Left lobe of liver (tissue), 2 donors: Measurements from ENCODE around the gene ZER1. TPM values are rescaled to one million over a fixed set of nuclear protein-coding genes. Genes with fewer than 3 reads are reported as not detected.
"Not testable (repeated sequence)": the region's sequence is repeated elsewhere in the genome, so short reads cannot be mapped to it uniquely, and the experiment has no call there.

Experiments
- ATAC-seq: fragments of 200-7000 bp; cut with Tn5 transposase; one replicate; pipeline ENCODE4 v1.9.1; 2020; ENCODE audit warnings: mild to moderate bottlenecking, moderate library complexity
- DNase-seq: peaks from one replicate; pipeline ENCODE4 v3.0.0-alpha.2; 2020; ENCODE audit warnings: low spot score
- total RNA-seq: library from RNA; stranded (reverse); gene quantifications from one replicate; pipeline ENCODE4 v1.2.1, GENCODE V29; 2021
- donor health status: DM: no; HTN: no; CAD: no; lungs with moderate emphysema.
- donor health status: DM: no; HTN: yes; CAD: no.

The ZER1 gene
- total RNA-seq, 1 donor from 2014 or later: 15.6 TPM

GRCh38 chr9:128718047-128718446 is 53.7 kb downstream of the ZER1 start:
- DNase-seq (no peak), ATAC-seq (no peak)

DNA sequence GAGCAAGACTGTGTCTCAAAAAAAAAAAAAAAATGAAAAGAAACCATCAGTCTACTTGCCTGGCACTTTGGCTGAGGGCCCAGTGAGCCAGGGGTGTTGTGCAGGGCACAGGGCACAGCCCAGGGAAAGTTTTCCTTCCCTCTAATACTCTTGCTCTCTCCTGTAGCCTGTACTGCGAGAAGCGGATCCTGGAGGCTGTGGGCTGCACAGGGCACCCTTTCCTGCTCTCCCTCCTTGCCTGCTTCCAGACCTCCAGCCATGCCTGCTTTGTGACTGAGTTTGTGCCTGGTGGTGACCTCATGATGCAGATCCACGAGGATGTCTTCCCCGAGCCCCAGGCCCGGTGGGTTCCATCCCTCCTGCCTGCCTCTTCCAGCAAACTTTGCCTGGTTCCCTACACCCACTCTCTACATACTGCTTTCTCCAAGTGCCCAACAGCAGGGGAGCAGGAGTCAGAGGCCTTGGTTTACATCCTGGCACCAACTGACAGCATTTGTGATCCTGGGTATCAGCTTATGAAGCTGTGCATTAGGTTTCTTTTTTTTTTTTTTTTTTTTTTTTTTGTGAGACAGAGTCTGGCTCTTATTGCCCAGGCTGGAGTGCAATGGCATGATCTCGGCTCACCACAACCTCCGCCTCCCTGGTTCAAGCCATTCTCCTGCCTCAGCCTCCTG is 55.0 kb downstream of the ZER1 start:
- no peak for ATAC-seq
- no peak for DNase-seq

DNA sequence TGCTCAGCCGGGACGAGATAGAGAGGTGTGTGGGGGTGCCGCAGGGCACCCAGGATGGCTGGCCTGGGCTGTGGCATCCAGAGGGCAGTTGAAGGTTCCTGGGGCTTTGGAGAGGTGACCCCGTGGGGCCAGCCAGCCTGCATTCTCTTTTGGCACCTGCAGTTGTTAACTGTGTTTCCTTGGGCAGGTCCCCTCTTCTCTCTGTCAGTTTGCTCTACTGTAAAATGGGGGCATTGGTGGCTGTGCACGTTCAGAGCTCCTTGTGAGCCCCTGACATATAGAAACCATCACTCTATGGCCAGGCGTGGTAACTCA is 56.3 kb downstream of the ZER1 start:
- no peak for DNase-seq
- ATAC-seq: no peak

- ATAC-seq: no peak
- no peak for DNase-seq
These were observed 56.9 kb downstream of the ZER1 start for GRCh38 chr9:128714586-128715435.

DNA sequence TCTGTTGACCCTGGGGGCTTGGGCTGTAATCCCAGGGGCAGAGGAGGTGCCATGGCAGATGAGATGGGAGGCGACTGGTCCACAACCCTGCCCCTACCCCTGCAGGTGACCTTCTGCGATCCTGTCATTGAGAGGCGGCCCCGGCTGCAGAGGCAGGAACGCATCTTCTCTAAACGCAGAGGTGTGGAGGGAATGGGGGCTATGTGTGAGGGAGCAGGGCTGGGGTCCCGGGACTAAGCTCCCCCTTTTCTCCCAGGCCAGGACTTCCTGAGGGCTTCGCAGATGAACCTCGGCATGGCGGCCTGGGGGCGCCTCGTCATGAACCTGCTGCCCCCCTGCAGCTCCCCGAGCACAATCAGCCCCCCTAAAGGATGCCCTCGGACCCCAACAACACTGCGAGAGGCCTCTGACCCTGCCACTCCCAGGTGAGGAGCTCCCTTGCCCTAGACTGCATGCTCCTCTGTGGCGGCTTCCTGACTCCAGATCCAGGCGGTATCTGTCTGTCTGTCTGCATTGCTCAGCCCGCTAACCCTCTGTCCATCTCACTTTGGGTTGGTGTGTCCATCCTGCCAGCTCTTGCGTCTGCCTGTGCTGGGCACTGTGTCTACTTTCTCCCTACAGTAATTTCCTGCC is 57.7 kb downstream of the ZER1 start:
- ATAC-seq: no peak
- DNase-seq: no peak

DNA sequence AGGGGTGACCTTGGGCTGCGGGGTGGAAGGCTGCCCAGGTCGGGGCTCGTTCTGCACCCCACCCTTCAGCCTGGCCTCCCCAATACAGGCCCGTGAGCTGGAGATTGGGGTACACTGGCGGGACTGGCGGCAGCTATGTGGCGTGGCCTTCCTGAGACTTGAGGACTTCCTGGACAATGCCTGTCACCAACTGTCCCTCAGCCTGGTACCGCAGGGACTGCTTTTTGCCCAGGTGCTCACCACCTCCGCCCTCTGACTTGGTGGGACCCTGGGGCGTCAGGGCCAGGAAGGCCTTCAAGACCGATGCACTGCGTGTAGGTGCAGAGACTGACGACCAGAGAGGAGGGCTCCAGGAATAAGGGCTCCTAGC is 58.3 kb downstream of the ZER1 start:
- no peak for DNase-seq

DNA sequence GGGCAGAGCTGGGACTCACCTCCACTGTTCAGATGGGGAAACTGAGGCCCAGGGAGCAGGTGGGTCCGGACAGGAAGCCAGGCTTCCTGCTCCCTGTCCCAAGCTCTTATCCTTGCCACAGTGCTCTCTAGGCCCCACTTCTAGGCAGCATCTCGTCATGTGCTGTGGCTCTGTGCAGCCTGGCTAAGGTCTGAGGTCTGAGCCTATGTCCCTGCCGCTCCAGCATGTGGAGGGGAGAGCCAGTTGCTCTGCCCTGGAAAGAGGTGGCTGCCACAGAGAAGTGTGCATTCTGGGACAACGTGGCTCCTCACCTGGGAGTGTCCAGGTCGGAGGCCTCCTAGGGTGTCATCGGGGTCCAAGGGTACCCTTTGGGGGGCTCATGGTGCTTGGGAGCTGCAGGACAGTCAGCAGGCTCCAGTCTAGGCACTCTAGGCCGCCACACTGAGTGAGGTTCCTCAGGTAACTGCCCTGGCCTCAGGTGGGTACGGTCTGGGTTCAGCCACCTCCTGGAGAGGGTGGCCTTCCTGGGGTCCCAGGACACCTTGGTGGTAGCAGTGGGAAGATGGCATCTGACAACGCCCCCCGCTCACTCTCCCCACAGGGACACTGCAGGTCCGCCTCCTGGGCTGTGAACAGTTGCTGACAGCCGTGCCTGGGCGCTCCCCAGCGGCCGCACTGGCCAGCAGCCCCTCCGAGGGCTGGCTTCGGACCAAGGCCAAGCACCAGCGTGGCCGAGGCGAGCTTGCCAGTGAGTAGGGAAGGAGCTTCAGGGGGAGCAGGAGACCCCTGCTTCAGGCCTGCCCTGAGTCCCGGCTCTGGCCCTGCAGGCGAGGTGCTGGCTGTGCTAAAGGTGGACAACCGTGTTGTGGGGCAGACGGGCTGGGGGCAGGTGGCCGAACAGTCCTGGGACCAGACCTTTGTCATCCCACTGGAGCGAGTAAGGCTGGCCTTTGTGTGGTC is 59.0 kb downstream of the ZER1 start:
- no peak for DNase-seq
- ATAC-seq: no peak

More for the DNA sequence above, 58.3 kb downstream of the ZER1 start:
- no peak for ATAC-seq

GRCh38 chr9:128707446-128707845 is 64.3 kb downstream of the ZER1 start:
- no peak for ATAC-seq
- no peak for DNase-seq

- ATAC-seq: no peak
- DNase-seq: no peak
These were observed 64.9 kb downstream of the ZER1 start for GRCh38 chr9:128706671-128707381.

DNA sequence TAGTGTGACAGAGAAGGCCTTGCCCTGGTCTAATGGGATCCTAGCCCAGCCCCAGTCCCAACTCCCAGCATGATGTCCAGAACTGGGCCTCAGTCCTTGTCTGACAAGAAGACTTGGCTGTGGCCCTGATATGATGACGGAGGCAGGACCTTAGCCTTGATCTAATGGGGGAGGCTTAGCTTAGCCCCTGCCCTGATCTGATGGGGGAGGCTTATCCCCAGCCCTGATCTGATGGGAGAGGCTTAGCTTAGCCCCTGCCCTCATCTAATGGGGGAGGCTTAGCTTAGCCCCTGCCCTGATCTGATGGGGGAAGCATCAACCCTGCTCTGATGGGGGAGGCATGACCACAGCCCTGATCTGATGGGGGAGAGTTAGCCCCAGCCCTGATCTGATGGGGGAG is 65.7 kb downstream of the ZER1 start:
- DNase-seq (no peak), ATAC-seq (no peak)

DNA sequence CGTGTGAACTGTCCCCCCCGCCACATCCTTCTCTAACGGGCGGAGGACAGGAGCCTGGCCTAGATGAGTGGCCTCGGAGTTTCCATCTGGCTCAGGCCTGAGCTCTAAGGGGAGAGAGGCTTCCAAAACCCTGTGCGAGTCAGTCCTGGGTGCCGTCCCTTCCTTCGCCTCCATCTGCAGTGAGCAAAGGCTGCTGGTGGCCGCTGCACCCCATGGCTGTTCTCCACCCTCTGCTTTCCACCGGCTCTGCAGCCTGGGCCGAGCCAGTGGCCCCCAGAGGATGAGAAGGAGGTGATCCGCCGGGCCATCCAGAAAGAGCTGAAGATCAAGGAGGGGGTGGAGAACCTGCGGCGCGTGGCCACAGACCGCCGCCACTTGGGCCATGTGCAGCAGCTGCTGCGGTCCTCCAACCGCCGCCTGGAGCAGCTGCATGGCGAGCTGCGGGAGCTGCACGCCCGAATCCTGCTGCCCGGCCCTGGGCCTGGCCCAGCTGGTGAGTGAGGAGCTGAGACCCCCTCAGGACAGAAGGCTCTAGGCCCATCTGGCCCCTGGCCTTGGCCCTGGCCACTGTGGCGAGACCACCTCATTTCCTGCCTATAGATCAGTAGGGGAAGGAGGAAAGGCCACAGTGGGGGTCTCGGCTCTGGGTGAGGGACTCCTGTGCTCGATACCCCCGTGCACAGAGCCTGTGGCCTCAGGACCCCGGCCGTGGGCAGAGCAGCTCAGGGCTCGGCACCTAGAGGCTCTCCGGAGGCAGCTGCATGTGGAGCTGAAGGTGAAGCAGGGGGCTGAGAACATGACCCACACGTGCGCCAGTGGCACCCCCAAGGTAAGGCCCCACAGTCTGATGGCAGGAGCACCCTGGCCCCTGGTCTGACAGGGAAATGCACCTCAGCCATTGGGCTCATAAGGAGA is 66.4 kb downstream of the ZER1 start:
- no peak for DNase-seq
- no peak for ATAC-seq

- DNase-seq: no peak
- no peak for ATAC-seq
These were observed 67.4 kb downstream of the ZER1 start for GRCh38 chr9:128704356-128704670.

GRCh38 chr9:128703616-128704355 is 67.9 kb downstream of the ZER1 start:
- peak; percentile 58 for ATAC-seq
- peak; percentile 71 for DNase-seq

- ATAC-seq (peak; percentile 42), DNase-seq (no peak)
These were observed 68.6 kb downstream of the ZER1 start for GRCh38 chr9:128702949-128703615.

DNA sequence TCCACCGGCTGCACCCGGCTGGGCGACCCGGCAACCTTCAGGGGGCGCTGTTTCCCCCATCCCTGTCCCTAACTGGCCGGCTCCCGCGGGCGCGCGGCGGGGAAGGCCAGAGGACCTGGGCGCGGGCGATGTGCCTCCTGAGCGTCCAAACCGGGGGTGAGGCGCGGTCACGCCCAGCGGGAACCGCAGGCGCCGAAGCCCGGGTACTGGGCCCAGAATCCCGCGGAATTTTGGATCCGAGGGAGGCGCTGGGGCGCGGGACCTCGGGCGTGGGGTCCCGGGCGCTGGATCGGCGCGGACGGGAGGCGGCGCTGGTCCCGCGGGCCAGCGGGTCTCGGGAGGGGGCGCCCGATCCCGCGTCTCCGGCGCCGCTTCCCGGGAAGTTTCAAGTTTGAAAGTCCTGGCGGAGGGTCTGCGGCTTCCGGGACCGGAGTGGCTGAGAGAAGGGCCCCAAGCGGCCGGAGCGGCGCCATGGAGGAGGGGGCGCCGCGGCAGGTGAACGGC is 69.2 kb downstream of the ZER1 start, which contains the start of gene PKN3:
TSS of gene PKN3 (plus strand) at position 59 of the 504 bp plus-strand sequence. CDS start at position 472, 413 bp downstream.
- peak; percentile 87 for DNase-seq
- peak; percentile 88 for ATAC-seq

- DNase-seq (no peak), ATAC-seq (no peak)
These were observed 70.4 kb downstream of the ZER1 start for GRCh38 chr9:128701227-128701854.

GRCh38 chr9:128699096-128699795 is 72.5 kb downstream of the ZER1 start:
- DNase-seq: not testable (repeated sequence)

More at GRCh38 chr9:128699096-128699795, 72.5 kb downstream of the ZER1 start:
- ATAC-seq: not testable (repeated sequence)
